MM.1S (cell line): ENCODE measurements around the gene EPRS1.

Source experiments
- DNase-seq: peaks from one replicate; pipeline ENCODE4 v3.0.0-alpha.2; 2015
- H2AFZ ChIP-seq: fragments of 300-600 bp; sonication (generic); 2 replicates; pipeline ENCODE4 v1.6.0; 2016; ENCODE audit warnings: antibody characterized with exemption, low read length
- H3F3A ChIP-seq: fragments of 300-600 bp; sonication (generic); 2 replicates; pipeline ENCODE4 v1.6.1; 2016; ENCODE audit warnings: mild to moderate bottlenecking, antibody characterized with exemption, low read length, moderate library complexity, mixed read lengths; ENCODE audit not compliant: insufficient read depth
- H3K27ac ChIP-seq: fragments of 300-600 bp; sonication (generic); 2 replicates; pipeline ENCODE4 v1.5.1; 2016; ENCODE audit warnings: mild to moderate bottlenecking, low read length
- H3K27me3 ChIP-seq: fragments of 300-600 bp; sonication (generic); replicated peaks from 2 replicates; pipeline ENCODE4 v1.6.0; 2016; ENCODE audit warnings: low read length; ENCODE audit not compliant: insufficient read depth
- H3K36me3 ChIP-seq: fragments of 300-600 bp; sonication (generic); replicated peaks from 2 replicates; pipeline ENCODE4 v1.6.1; 2016; ENCODE audit warnings: mild to moderate bottlenecking, low read length, mixed read lengths; ENCODE audit not compliant: insufficient read depth
- H3K4me1 ChIP-seq: fragments of 300-600 bp; sonication (generic); 2 replicates; pipeline ENCODE4 v1.6.1; 2016; ENCODE audit warnings: low read length, mixed read lengths
- H3K4me2 ChIP-seq: fragments of 300-600 bp; sonication (generic); 2 replicates; pipeline ENCODE4 v1.6.0; 2016; ENCODE audit warnings: low read depth, low read length
- H3K4me3 ChIP-seq: fragments of 300-600 bp; sonication (generic); 2 replicates; pipeline ENCODE4 v1.5.1; 2016; ENCODE audit warnings: low read length, mixed read lengths
- H3K79me2 ChIP-seq: fragments of 300-600 bp; sonication (generic); 2 replicates; pipeline ENCODE4 v1.6.1; 2016; ENCODE audit warnings: mixed run types, low read length, mixed read lengths
- H3K9ac ChIP-seq: fragments of 300-600 bp; sonication (generic); 2 replicates; pipeline ENCODE4 v1.6.1; 2016; ENCODE audit warnings: low read length, mixed read lengths
- H3K9me2 ChIP-seq: fragments of 300-600 bp; sonication (generic); replicated peaks from 2 replicates; pipeline ENCODE4 v1.6.1; 2016; ENCODE audit warnings: mild to moderate bottlenecking, low read length, mixed read lengths; ENCODE audit not compliant: insufficient read depth
- H3K9me3 ChIP-seq: fragments of 300-600 bp; sonication (generic); replicated peaks from 2 replicates; pipeline ENCODE4 v1.6.1; 2016; ENCODE audit warnings: mild to moderate bottlenecking, low read length, mixed read lengths; ENCODE audit not compliant: insufficient read depth
- H4K20me1 ChIP-seq: fragments of 300-600 bp; sonication (generic); 2 replicates; pipeline ENCODE4 v1.6.1; 2016; ENCODE audit warnings: mild to moderate bottlenecking, low read length, moderate library complexity, mixed read lengths; ENCODE audit not compliant: insufficient read depth
- EZH2 ChIP-seq: fragments of 300-600 bp; sonication (generic); optimal IDR thresholded peaks from 2 replicates; pipeline ENCODE3; 2017; ENCODE audit warnings: low read depth, mild to moderate bottlenecking, antibody characterized with exemption, low read length, mixed read lengths
- EZH2phosphoT487 ChIP-seq: fragments of 300-600 bp; sonication (generic); IDR thresholded peaks from 2 replicates; pipeline ENCODE4 v1.6.1; 2018; ENCODE audit warnings: antibody characterized with exemption, low read length
- TF ChIP-seq, protein P1 (sequence below): fragments of 300-600 bp; sonication (generic); IDR thresholded peaks from 2 replicates; pipeline ENCODE4 v1.5.1; 2016; ENCODE audit warnings: antibody characterized with exemption, low read length, mixed read lengths

EPRS1 gene

DNA sequence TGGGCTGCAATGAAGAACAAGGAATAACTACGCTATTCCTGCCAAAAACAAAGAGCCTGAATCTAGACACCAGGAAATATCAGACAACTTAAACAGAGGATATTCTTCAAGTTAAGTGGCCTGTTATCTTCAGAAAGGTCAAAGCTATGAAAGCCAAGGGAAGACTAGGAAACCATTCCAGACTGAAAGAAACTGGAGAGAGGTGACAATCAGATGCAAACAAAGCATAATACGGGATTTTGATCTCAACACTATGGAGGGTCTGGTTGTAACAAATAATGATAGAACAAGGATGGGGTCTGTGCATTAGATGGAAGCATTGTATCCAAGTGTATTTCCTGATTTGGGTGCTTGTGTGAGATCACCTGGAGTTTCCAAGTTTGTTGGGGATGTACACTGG is 2.7 kb downstream of the EPRS1 start:
- H3K4me3 ChIP-seq: no peak overlapping the region
- H3K79me2 ChIP-seq: peaks cover 76% of the 10 kb centered on the region
- no peak overlapping the region for H3K27ac ChIP-seq
- H3F3A ChIP-seq: peaks cover 12% of the 10 kb centered on the region; the same call in 1 of the 2 replicates
- H3K27me3 ChIP-seq: no peaks in the 10 kb centered on the region
- no peaks in the 10 kb centered on the region for H3K9me3 ChIP-seq
- H2AFZ ChIP-seq: no peak overlapping the region
- peaks cover 13% of the 10 kb centered on the region for H3K4me1 ChIP-seq
- peaks cover 10% of the 10 kb centered on the region; the same call in 1 of the 2 replicates for H3K36me3 ChIP-seq
- no peak for DNase-seq
- H3K9me2 ChIP-seq: no peaks in the 10 kb centered on the region
- peak overlapping the region; percentile 17 for H3K4me2 ChIP-seq
- H3K9ac ChIP-seq: no peak overlapping the region
- H4K20me1 ChIP-seq: peaks cover 6% of the 10 kb centered on the region; the same call in 1 of the 2 replicates
- TF ChIP-seq, protein P1, sequence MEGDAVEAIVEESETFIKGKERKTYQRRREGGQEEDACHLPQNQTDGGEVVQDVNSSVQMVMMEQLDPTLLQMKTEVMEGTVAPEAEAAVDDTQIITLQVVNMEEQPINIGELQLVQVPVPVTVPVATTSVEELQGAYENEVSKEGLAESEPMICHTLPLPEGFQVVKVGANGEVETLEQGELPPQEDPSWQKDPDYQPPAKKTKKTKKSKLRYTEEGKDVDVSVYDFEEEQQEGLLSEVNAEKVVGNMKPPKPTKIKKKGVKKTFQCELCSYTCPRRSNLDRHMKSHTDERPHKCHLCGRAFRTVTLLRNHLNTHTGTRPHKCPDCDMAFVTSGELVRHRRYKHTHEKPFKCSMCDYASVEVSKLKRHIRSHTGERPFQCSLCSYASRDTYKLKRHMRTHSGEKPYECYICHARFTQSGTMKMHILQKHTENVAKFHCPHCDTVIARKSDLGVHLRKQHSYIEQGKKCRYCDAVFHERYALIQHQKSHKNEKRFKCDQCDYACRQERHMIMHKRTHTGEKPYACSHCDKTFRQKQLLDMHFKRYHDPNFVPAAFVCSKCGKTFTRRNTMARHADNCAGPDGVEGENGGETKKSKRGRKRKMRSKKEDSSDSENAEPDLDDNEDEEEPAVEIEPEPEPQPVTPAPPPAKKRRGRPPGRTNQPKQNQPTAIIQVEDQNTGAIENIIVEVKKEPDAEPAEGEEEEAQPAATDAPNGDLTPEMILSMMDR: no peak
- no peak for TF ChIP-seq EZH2
- TF ChIP-seq EZH2phosphoT487: no peak

- H3K27me3 ChIP-seq: no peaks in the 10 kb centered on the region
- H3K79me2 ChIP-seq: peaks cover 100% of the 10 kb centered on the region
- H3K9me3 ChIP-seq: no peaks in the 10 kb centered on the region
- H3K9ac ChIP-seq: no peak overlapping the region
- 0 out of 2 replicates have a peak, but pooled peaks cover 2% of the 10 kb centered on the region for H3F3A ChIP-seq
- peaks cover 14% of the 10 kb centered on the region; the same call in 1 of the 2 replicates for H4K20me1 ChIP-seq
- H3K4me3 ChIP-seq: no peak overlapping the region
- peaks cover 13% of the 10 kb centered on the region for H3K4me1 ChIP-seq
- H3K4me2 ChIP-seq: no peak overlapping the region
- TF ChIP-seq, protein P1: no peak
- TF ChIP-seq EZH2 (no peak), EZH2phosphoT487 (no peak)
- H3K9me2 ChIP-seq: no peaks in the 10 kb centered on the region
- DNase-seq: no peak
- no peak overlapping the region for H2AFZ ChIP-seq
- peaks cover 13% of the 10 kb centered on the region; the same call in 1 of the 2 replicates for H3K36me3 ChIP-seq
- H3K27ac ChIP-seq: no peak overlapping the region
Measured at GRCh38 chr1:220040028-220040596, 6.2 kb downstream of the EPRS1 start.

DNA sequence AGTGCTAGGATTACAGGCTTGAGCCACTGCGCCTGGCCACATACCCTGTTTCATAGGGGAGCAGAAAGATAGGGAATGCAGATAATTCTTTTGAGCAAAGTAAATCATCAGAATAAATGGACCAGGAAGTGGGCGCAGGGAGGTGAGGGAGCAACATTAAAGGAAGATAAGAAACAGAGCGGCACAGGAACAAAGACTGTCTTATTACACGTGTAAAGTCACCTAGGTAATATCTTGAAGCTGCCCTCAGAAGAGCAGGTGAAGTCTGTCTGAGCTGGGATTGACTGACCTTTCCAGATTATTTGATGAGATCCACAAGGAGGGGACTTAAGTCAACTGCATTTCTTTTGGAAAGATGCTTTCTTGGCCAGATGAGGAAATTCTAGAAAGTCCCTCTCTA is 7.7 kb downstream of the EPRS1 start:
- TF ChIP-seq, protein P1: no peak
- TF ChIP-seq EZH2phosphoT487 (no peak), EZH2 (no peak)
- Histone ChIP-seq H3K4me1 (peaks cover 5% of the 10 kb centered on the region; the same call in 1 of the 2 replicates), H3F3A (0 out of 2 replicates have a peak, but pooled peaks cover 2% of the 10 kb centered on the region), H2AFZ (no peak overlapping the region), H3K27ac (no peak overlapping the region), H3K36me3 (peaks cover 19% of the 10 kb centered on the region), H3K4me2 (no peak overlapping the region), H4K20me1 (peaks cover 17% of the 10 kb centered on the region), H3K9me3 (no peaks in the 10 kb centered on the region), H3K4me3 (no peak overlapping the region), H3K27me3 (no peaks in the 10 kb centered on the region), H3K79me2 (peaks cover 100% of the 10 kb centered on the region), H3K9ac (no peak overlapping the region), H3K9me2 (no peaks in the 10 kb centered on the region)
- no peak for DNase-seq
